Ovary (tissue), 9 donors: ENCODE results near the gene HSPA13. TPM values are rescaled to one million over a fixed set of nuclear protein-coding genes. Genes with fewer than 3 reads are reported as not detected.
"Not testable (repeated sequence)": the region's sequence is repeated elsewhere in the genome, so short reads cannot be mapped to it uniquely, and the experiment has no call there.

Experiments
- DNase-seq, 5 donors: peaks; one replicate each; pipeline ENCODE4 v3.0.0-alpha.2; 2019 to 2020
- H3K27ac ChIP-seq, 2 donors: fragments of 200-600 bp; one replicate each; pipeline versions ENCODE4 v1.5.1 to v1.8.0; 2019 to 2022
- H3K27me3 ChIP-seq: fragments of 200-600 bp; one replicate; pipeline ENCODE4 v1.8.0; 2022
- H3K36me3 ChIP-seq: fragments of 200-600 bp; sonication (generic); one replicate; pipeline ENCODE4 v1.5.1; 2019
- H3K4me1 ChIP-seq: one replicate; pipeline ENCODE4 v1.8.1; 2013; ENCODE audit warnings: mild to moderate bottlenecking, moderate library complexity; ENCODE audit not compliant: insufficient read depth
- H3K4me3 ChIP-seq: fragments of 200-600 bp; sonication (generic); one replicate; pipeline ENCODE4 v1.5.1; 2017
- H3K9me3 ChIP-seq, 2 donors: fragments of 200-600 bp in 1 of 2; sonication (generic) in 1 of 2; one replicate each; pipeline versions ENCODE4 v1.5.1 to v1.8.1; 2013 to 2019; ENCODE audit warnings: mild to moderate bottlenecking in 1 of 2, moderate library complexity in 1 of 2
- CTCF ChIP-seq, 3 donors: fragments of 450-650 bp in 2 of 3; fragments of 200-600 bp in 1 of 3; IDR thresholded peaks; one replicate each; pipeline versions ENCODE4 v1.5.1 to v1.8.0; 2016 to 2022; ENCODE audit warnings: antibody characterized with exemption in 3 of 3, mild to moderate bottlenecking in 1 of 3
- EP300 ChIP-seq: sonication (generic); formaldehyde crosslinking; IDR thresholded peaks from one replicate; pipeline ENCODE4 v1.6.1; 2017; ENCODE audit warnings: antibody characterized with exemption
- POLR2A ChIP-seq: fragments of 450-650 bp; IDR thresholded peaks from one replicate; pipeline ENCODE4 v1.6.1; 2017; ENCODE audit warnings: antibody characterized with exemption, mild to moderate bottlenecking, moderate library complexity
- WGBS, 3 donors: extraction: QIAGEN DNeasy Blood & Tissue Kit in 1 of 3; methylation state at CpG; one replicate each; pipeline versions ENCODE4 v1.1.5 to v1.1.7; 2013 to 2017; 5-methylcytosine and 5-hydroxymethylcytosine counted together
- intact Hi-C, 4 donors: fragments of 100-400 bp; cut with DNase I; formaldehyde crosslinking; loops; one replicate each; pipeline versions ENCODE4 v1.11.0 to v1.15.1; 2022 to 2023
- polyA plus RNA-seq, 2 donors: library from polyadenylated mRNA; stranded (reverse); fragments of 200-250 nt in 1 of 2; fragments of 350-450 nt in 1 of 2; fragmentation: Illumina TruSeq in 1 of 2; extraction: RNeasy Lipid Tissue Mini Kit (QIAGEN cat#74804) in 1 of 2; gene quantifications; one replicate each; pipeline ENCODE4 v1.2.3, GENCODE V29; 2013 to 2014
- total RNA-seq, 7 donors: library from RNA; depleted of rRNA in 2 of 7; stranded (reverse); fragments of >200 nt in 2 of 7; fragmentation: NEBNext Ultra II Directional in 3 of 7; extraction: Animal tissue kit (Norgen Biotek cat#: 25700) in 3 of 7; gene quantifications; one replicate each; pipeline versions ENCODE4 v1.1.0 to v1.2.4, GENCODE V29; 2016 to 2023
- donor health status: DM: no; HTN: no; CAD: no; lungs with moderate emphysema.
- donor health status: DM: no; HTN: no; CAD: no.
- donor health status: Bipolar disorder and iron deficiency.
- donor health status: DM: yes; HTN: yes; CAD: no.
- donor health status: DM: no; HTN: no; CAD: no.
- donor health status: DM: yes; HTN: yes; CAD: no.

Gene HSPA13
- total and polyA plus RNA-seq, 9 donors, result 12.9 to 39.1 (median 23.6) TPM

GRCh38 chr21:14353726-14354125 lies 29.2 kb downstream of the HSPA13 start:
- no peak overlapping the region for H3K4me3 ChIP-seq
- intact Hi-C loops, result no loop called here
- no peaks in the 10 kb centered on the region for H3K36me3 ChIP-seq
- no peak overlapping the region for H3K27ac ChIP-seq
- 19 to 24% (median 21%) methylated on average over 1 of the region's 1 CpG for WGBS, 3 donors
- no peaks in the 10 kb centered on the region for H3K9me3 ChIP-seq
- DNase-seq, result no peak
- H3K4me1 ChIP-seq, result no peaks in the 10 kb centered on the region
- TF ChIP-seq CTCF (IDR thresholded peaks at IDR 0.05) (no peak), POLR2A (no peak), EP300 (no peak)
- H3K27me3 ChIP-seq, result no peaks in the 10 kb centered on the region

GRCh38 chr21:14353231-14353630 lies 29.7 kb downstream of the HSPA13 start:
- intact Hi-C loops, result no loop called here
- Histone ChIP-seq H3K9me3 (no peaks in the 10 kb centered on the region), H3K4me3 (no peak overlapping the region), H3K4me1 (no peaks in the 10 kb centered on the region), H3K27me3 (no peaks in the 10 kb centered on the region), H3K27ac (no peak overlapping the region), H3K36me3 (no peaks in the 10 kb centered on the region)
- DNase-seq, result no peak
- TF ChIP-seq POLR2A (no peak), CTCF (IDR thresholded peaks at IDR 0.05) (no peak), EP300 (no peak)

- H3K27ac ChIP-seq, H3K36me3 ChIP-seq, DNase-seq, H3K9me3 ChIP-seq, intact Hi-C loops, H3K4me1 ChIP-seq, H3K27me3 ChIP-seq, H3K4me3 ChIP-seq: not testable (repeated sequence)
- WGBS, 3 donors, result 69 to 85% (median 76%) methylated on average over 2 of the region's 2 CpGs
These were observed 55.6 kb downstream of the HSPA13 start for GRCh38 chr21:14327346-14327745.

GRCh38 chr21:14325595-14325994 lies 57.4 kb downstream of the HSPA13 start:
- DNase-seq, result no peak
- TF ChIP-seq EP300, result no peak
- no peak for TF ChIP-seq CTCF (IDR thresholded peaks at IDR 0.05)
- no peak for TF ChIP-seq POLR2A
- WGBS, 3 donors, result 49 to 64% (median 54%) methylated on average over 2 of the region's 2 CpGs
- H3K4me3 ChIP-seq, result no peak overlapping the region
- no peaks in the 10 kb centered on the region for H3K4me1 ChIP-seq
- no peaks in the 10 kb centered on the region for H3K36me3 ChIP-seq
- no peaks in the 10 kb centered on the region for H3K27me3 ChIP-seq
- intact Hi-C loops, result no loop called here
- H3K9me3 ChIP-seq, result no peaks in the 10 kb centered on the region
- H3K27ac ChIP-seq, result no peak overlapping the region

Other genes starting within 250 kb of the HSPA13 start
- gene LIPI, start 172.2 kb downstream of the HSPA13 start, total RNA-seq, result under 1 TPM in 1 of 7 donors, not detected in 6; 0.48 TPM
- gene LIPI, start 172.2 kb downstream of the HSPA13 start, polyA plus RNA-seq, result under 1 TPM in 1 of 2 donors, not detected in 1; 0.18 TPM
- 1 to 10 TPM; 5.5 to 9.2 (median 7.6) TPM for gene RBM11, start 167.0 kb downstream of the HSPA13 start, total RNA-seq
- gene RBM11, start 167.0 kb downstream of the HSPA13 start, polyA plus RNA-seq, result 1 to 10 TPM; 4.8 to 5.5 TPM
- gene SAMSN1, start 163.2 kb upstream of the HSPA13 start, total RNA-seq, result 1 to 10 TPM; 1.4 to 8.0 (median 2.0) TPM
- 1 to 10 TPM; 1.3 to 4.3 TPM for gene SAMSN1, start 163.2 kb upstream of the HSPA13 start, polyA plus RNA-seq